ENCODE measurements around the gene PEX5. TPM values are rescaled to one million over a fixed set of nuclear protein-coding genes. Genes with fewer than 3 reads are reported as not detected.

Gene PEX5
- total and polyA plus RNA-seq, 8 donors, result 34.1 to 59.4 (median 50.3) TPM

DNA sequence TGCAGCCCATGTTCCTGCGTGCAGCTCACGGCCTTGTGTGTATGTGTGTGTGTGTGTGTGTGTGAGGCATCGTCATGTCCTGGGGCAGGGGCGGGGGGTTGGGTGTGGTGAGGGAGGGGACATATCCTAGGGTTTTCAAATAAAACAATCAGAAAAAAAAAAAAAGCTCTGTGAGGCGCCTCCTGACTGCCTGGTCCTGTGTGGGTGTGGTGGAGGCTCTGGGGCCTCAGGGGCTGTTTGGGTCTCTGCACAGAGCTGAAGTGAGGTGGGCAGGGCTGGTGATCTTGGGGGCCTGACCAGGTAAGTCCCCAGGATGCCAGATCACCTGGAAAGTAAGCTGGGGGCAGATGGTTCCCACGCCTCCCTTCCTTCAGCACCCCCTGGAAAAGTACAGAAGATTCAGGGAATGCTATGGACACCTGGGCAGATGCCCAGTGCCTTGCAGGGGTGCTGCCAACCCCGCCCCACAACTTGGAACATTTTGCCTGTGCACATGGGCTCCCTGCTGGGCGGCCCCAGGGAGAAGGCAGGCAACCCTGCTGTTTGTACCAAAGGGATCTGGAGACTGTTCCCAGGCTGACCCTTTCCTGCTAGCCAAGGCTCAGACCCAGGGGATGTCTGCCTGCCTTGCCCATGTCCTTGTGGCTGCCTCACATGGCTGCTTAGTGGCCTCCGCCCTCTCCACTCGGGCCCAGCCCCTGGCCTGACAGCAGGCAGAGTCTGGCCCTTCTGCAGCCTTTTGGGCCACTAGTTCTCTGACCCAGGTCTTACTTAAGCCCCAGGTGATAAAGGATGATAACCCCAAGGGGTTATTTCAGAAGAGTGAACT lies 30.5 kb upstream of the PEX5 start:
- TF ChIP-seq, protein P1, sequence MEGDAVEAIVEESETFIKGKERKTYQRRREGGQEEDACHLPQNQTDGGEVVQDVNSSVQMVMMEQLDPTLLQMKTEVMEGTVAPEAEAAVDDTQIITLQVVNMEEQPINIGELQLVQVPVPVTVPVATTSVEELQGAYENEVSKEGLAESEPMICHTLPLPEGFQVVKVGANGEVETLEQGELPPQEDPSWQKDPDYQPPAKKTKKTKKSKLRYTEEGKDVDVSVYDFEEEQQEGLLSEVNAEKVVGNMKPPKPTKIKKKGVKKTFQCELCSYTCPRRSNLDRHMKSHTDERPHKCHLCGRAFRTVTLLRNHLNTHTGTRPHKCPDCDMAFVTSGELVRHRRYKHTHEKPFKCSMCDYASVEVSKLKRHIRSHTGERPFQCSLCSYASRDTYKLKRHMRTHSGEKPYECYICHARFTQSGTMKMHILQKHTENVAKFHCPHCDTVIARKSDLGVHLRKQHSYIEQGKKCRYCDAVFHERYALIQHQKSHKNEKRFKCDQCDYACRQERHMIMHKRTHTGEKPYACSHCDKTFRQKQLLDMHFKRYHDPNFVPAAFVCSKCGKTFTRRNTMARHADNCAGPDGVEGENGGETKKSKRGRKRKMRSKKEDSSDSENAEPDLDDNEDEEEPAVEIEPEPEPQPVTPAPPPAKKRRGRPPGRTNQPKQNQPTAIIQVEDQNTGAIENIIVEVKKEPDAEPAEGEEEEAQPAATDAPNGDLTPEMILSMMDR (IDR thresholded peaks at IDR 0.05), result no peak
- Histone ChIP-seq H3K36me3 (peaks cover 0 to 24% of the 10 kb centered on the region in 2 donors), H3K27ac (no peak overlapping the region), H3K9me3 (no peaks in the 10 kb centered on the region), H3K27me3 (peaks cover 0 to 16% of the 10 kb centered on the region in 2 donors), H3K4me1 (peaks cover 0 to 4% of the 10 kb centered on the region in 2 donors), H3K4me3 (no peak overlapping the region)
- DNase-seq, result no peak
- intact Hi-C loops (cut with DNase I), result no loop called here
- no peak for ATAC-seq

DNA sequence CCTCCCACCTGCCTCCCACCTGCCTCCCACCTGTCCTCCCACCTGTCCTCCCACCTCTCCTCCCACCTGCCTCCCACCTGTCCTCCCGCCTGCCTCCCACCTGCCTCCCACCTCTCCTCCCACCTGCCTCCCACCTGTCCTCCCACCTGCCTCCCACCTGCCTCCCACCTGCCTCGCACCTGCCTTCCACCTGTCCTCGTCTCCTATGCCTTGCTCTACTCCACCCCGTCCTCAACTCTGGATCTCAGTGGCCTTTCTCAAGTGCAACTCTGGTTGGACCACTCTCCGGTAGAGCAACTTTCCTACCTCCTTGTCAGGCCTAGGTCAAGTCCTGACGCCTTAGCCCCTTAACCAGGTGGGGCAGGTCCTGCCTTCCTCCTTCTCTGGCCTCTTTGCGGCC lies 29.3 kb upstream of the PEX5 start:
- H3K9me3 ChIP-seq, result no peaks in the 10 kb centered on the region
- H3K4me3 ChIP-seq, result no peak overlapping the region
- intact Hi-C loops (cut with DNase I), result no loop called here
- H3K36me3 ChIP-seq, result peaks cover 0 to 22% of the 10 kb centered on the region in 2 donors
- H3K27ac ChIP-seq, result no peak overlapping the region
- DNase-seq, result no peak
- no peaks in the 10 kb centered on the region for H3K4me1 ChIP-seq
- ATAC-seq, result no peak
- TF ChIP-seq, protein P1 (IDR thresholded peaks at IDR 0.05), result no peak
- peaks cover 0 to 16% of the 10 kb centered on the region in 2 donors for H3K27me3 ChIP-seq

DNA sequence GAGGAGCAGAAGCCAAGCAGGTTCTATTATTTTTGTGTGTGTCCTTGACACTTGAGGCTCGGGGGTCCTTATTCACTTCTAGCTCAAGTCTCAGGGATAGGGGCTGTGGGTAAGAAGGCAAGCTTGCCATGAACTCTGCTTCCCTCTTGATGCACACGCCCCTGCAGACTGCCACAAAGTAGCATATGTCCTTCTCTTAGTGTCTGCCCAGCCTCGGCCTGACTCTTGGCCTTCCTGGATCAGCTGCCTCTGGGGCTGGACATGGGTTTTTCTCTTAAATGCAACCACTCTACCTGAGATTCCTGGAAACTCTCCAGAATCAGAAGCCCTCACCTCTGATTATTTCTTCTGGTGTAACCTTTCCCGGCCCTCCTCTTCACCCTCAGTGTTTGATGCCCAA lies 28.2 kb upstream of the PEX5 start:
- TF ChIP-seq, protein P1 (IDR thresholded peaks at IDR 0.05), result no peak
- intact Hi-C loops (cut with DNase I), result no loop called here
- no peak for ATAC-seq
- peaks cover 0 to 16% of the 10 kb centered on the region in 2 donors for H3K27me3 ChIP-seq
- H3K36me3 ChIP-seq, result peaks cover 0 to 22% of the 10 kb centered on the region in 2 donors
- DNase-seq, result no peak
- no peak overlapping the region for H3K27ac ChIP-seq
- no peaks in the 10 kb centered on the region for H3K9me3 ChIP-seq
- no peak overlapping the region for H3K4me3 ChIP-seq
- H3K4me1 ChIP-seq, result no peaks in the 10 kb centered on the region

DNA sequence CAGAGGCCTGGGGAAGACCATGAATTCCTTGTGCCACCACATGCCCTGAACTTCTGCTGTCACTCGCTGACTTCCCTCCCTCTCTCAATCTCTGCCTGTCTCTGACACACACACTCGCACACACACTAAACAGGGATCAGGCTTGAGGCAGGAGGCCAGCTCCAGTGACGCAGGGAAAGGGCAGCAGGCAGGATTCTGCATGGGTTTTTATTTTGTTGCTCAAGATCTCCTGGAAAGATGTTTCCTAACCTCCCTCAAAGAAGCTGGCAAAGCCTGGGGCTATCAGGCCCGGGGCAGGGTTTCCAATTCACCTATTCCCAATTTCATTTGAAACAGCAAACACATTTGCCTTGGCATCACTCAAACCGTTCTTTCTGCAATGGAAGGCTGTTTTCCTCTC lies 27.7 kb upstream of the PEX5 start:
- ATAC-seq, result no peak

DNA sequence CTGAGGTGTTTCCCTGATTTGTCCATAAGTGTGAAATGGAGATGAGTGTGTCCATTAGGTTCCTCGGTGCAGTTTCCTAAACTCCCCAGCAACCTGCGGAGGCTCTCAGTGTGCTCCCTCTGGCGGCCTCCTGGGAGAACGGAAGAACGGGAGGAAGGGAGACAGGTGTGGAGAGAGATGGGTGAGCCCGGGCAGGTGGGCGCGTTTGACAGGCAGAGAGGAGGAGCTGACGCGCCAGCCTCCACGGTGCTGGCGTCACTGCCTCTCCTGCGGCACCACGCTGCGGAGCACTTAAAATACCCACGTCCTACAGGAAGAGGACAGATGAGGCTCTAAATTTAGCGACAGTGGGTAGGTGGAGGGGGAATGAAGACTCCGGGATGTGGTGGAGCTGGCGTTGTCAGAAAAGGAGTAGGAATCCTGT lies 26.8 kb upstream of the PEX5 start:
- intact Hi-C loops (cut with DNase I), result no loop called here
- DNase-seq (peak in 1 of 4 donors; percentile 47), ATAC-seq (peak; percentile 94)

More for the DNA sequence above, 27.7 kb upstream of the PEX5 start:
- TF ChIP-seq, protein P1 (IDR thresholded peaks at IDR 0.05), result no peak
- Histone ChIP-seq H3K36me3 (peaks cover 0 to 21% of the 10 kb centered on the region in 2 donors), H3K27me3 (peaks cover 0 to 16% of the 10 kb centered on the region in 2 donors), H3K27ac (no peak overlapping the region), H3K4me1 (no peaks in the 10 kb centered on the region), H3K4me3 (no peak overlapping the region), H3K9me3 (no peaks in the 10 kb centered on the region)
- no peak for DNase-seq
- intact Hi-C loops (cut with DNase I), result no loop called here

More for the DNA sequence above, 26.8 kb upstream of the PEX5 start:
- Histone ChIP-seq H3K27me3 (peaks cover 0 to 16% of the 10 kb centered on the region in 2 donors), H3K27ac (no peak overlapping the region), H3K9me3 (peaks cover 0 to 5% of the 10 kb centered on the region in 2 donors), H3K4me3 (no peak overlapping the region), H3K36me3 (peaks cover 0 to 13% of the 10 kb centered on the region in 2 donors), H3K4me1 (no peaks in the 10 kb centered on the region)
- TF ChIP-seq, protein P1 (IDR thresholded peaks at IDR 0.05), result peak; percentile 44 to 59
